BE2C (cell line): Measurements from ENCODE around the gene SPRYD4.

Experiments used
- DNase-seq: peaks from one replicate; pipeline ENCODE4 v3.0.0-alpha.2; 2020
- H3K27me3 ChIP-seq: fragments of 250-450 bp; sonication (Bioruptor Pico); 2 replicates; pipeline ENCODE4 v1.5.1; 2020; ENCODE audit warnings: mild to moderate bottlenecking
- H3K36me3 ChIP-seq: fragments of 250-450 bp; sonication (Bioruptor Pico); 2 replicates; pipeline ENCODE4 v1.5.1; 2020; ENCODE audit warnings: mild to moderate bottlenecking
- H3K4me1 ChIP-seq: fragments of 250-450 bp; sonication (Bioruptor Pico); 2 replicates; pipeline ENCODE4 v1.5.1; 2020
- H3K4me3 ChIP-seq: 2 replicates; pipeline ENCODE4 v1.5.1; 2011; ENCODE audit warnings: low read depth, low read length
- H3K9me3 ChIP-seq: fragments of 250-450 bp; sonication (Bioruptor Pico); 2 replicates; pipeline ENCODE4 v1.5.1; 2020
- CTCF ChIP-seq: IDR thresholded peaks from 2 replicates; pipeline ENCODE4 v1.5.1; 2012; ENCODE audit warnings: mild to moderate bottlenecking, low read depth, low read length

SPRYD4 gene

GRCh38 chr12:56469007-56469930 lies 891 bp downstream of the SPRYD4 start:
- H3K4me3 ChIP-seq: peak overlapping the region; percentile 96
- H3K4me1 ChIP-seq: 0 out of 2 replicates have a peak, but pooled peaks cover 2% of the 10 kb centered on the region
- H3K9me3 ChIP-seq: no peaks in the 10 kb centered on the region
- DNase-seq: peak; percentile 19
- TF ChIP-seq CTCF: no peak
- no peaks in the 10 kb centered on the region for H3K27me3 ChIP-seq
- H3K36me3 ChIP-seq: peaks cover 5% of the 10 kb centered on the region; the same call in 1 of the 2 replicates

- DNase-seq: no peak
- H3K4me1 ChIP-seq: 0 out of 2 replicates have a peak, but pooled peaks cover 2% of the 10 kb centered on the region
- no peak overlapping the region for H3K4me3 ChIP-seq
- H3K36me3 ChIP-seq: peaks cover 5% of the 10 kb centered on the region; the same call in 1 of the 2 replicates
- no peaks in the 10 kb centered on the region for H3K27me3 ChIP-seq
- no peaks in the 10 kb centered on the region for H3K9me3 ChIP-seq
- TF ChIP-seq CTCF: no peak
These were observed 6.0 kb downstream of the SPRYD4 start for GRCh38 chr12:56474389-56474788.

- H3K4me3 ChIP-seq: no peak overlapping the region
- TF ChIP-seq CTCF: no peak
- no peak for DNase-seq
- H3K36me3 ChIP-seq: no peaks in the 10 kb centered on the region
- H3K9me3 ChIP-seq: no peaks in the 10 kb centered on the region
- no peaks in the 10 kb centered on the region for H3K4me1 ChIP-seq
- no peaks in the 10 kb centered on the region for H3K27me3 ChIP-seq
These were observed 7.8 kb downstream of the SPRYD4 start for GRCh38 chr12:56476143-56476542.

GRCh38 chr12:56476972-56477432 lies 8.6 kb downstream of the SPRYD4 start:
- H3K27me3 ChIP-seq: no peaks in the 10 kb centered on the region
- DNase-seq: no peak
- no peak overlapping the region for H3K4me3 ChIP-seq
- no peak for TF ChIP-seq CTCF
- H3K9me3 ChIP-seq: no peaks in the 10 kb centered on the region
- no peaks in the 10 kb centered on the region for H3K36me3 ChIP-seq
- H3K4me1 ChIP-seq: no peaks in the 10 kb centered on the region

- Histone ChIP-seq H3K27me3 (no peaks in the 10 kb centered on the region), H3K36me3 (no peaks in the 10 kb centered on the region), H3K9me3 (no peaks in the 10 kb centered on the region), H3K4me1 (no peaks in the 10 kb centered on the region), H3K4me3 (no peak overlapping the region)
- no peak for TF ChIP-seq CTCF
- DNase-seq: no peak
These were observed 9.3 kb downstream of the SPRYD4 start for GRCh38 chr12:56477521-56478225.
